Left renal cortex interstitium (tissue), 4 donors: Measurements from ENCODE around the gene TBC1D24. TPM values are rescaled to one million over a fixed set of nuclear protein-coding genes. Genes with fewer than 3 reads are reported as not detected.
"Not testable (repeated sequence)": the region's sequence is repeated elsewhere in the genome, so short reads cannot be mapped to it uniquely, and the experiment has no call there.

ENCODE experiments used
- DNase-seq, 4 donors: peaks; one replicate each; pipeline ENCODE4 v3.0.0-alpha.2; 2013; ENCODE audit warnings: low read depth in 4 of 4, low spot score in 2 of 4, missing footprints in 1 of 4
- polyA plus RNA-seq, 4 donors: library from polyadenylated mRNA; unstranded; fragments of 120-200 nt; gene quantifications; one replicate each; pipeline ENCODE4 v1.2.1, GENCODE V29; 2013; ENCODE audit not compliant: insufficient read length in 4 of 4

TBC1D24 gene
- polyA plus RNA-seq, 4 donors = 14.1 to 24.4 (median 19.6) TPM

DNA sequence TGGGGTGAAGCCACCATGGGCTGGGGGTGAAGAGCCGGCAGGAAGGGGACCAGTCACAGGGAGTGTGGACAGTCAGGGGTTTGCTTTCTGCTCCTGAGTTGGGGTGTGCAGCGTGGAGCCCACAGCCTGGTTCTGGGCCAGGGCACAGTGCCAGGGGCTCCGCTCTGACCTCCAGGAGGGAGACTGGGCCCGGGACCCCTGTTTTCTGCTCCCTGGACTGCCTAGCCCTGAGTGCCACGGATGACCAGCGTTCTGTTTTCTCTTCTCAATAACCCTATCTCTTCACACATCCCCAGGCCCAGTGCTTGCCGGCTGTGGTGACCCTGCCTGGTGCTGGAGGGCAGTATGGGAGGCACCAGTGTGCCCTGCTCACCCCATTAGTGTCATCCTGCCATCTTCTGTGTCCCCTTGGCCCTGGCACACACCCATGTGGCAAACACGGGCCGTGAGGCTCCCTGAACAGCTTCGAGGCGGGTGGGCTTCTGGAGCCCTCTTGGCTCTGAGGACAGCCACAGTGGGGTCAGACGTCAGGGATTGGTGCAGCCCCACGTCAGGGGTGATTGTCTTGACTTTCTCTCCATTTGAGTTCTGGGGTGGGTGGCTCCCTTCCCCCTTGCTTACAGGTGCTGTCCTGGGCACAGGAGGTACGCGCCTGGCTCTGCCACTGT lies 55.2 kb downstream of the TBC1D24 start:
- DNase-seq = no peak

DNA sequence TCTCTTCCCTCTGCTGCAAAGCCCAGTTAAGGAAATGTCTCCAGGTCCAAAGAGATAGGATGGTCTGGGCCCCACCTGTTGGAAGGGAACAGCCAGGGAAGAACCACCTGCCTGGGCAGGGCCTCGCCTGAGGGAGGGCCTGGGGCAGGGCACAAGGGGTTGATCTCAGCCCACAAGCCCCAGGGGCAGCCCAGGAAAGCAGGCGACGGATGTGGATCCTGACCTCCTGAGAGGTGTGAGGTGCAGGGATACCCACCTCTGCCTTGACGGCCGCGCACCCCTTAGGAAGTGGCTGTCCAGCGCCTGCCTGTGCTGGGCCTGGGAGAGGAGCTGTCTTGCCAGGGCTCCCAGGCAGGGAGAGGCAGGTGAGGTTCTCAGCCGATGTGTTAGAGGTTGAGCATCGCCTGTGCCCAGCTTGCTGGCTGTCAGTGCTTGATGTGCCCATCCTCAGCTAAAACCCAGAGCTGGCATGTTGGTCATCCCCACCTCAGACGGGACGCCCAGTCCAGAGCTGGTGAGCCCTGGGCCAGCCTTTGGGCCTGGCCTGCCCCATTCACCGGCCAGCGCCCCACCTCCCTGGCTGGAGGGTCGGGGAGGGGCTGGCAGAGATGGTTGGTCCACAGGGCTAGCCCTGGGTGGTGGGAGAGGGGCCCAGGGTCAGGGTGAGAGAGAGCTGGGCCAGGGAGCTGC lies 55.8 kb downstream of the TBC1D24 start:
- DNase-seq = no peak

DNA sequence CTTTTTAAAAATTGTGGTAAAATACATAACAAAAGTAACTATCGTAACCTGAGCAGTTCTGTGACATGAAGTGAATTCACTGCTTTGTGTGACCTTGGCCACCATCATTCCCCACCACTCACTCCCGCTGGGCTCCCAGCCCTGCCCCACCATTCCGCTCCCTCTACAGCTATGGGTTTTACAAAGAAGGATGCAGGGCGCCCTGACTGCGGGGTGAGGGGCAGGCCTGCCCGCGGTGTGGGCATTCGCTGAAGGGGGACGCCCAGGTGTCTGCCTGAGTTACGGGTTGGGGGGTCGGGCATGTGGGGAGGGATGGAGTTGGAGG lies 56.4 kb downstream of the TBC1D24 start, which contains the start of gene CEMP1:
Gene CEMP1 (minus strand): TSS at position 38 of the 325 bp plus-strand sequence. CDS start 335 bp downstream, outside the sequence.
- DNase-seq = no peak

DNA sequence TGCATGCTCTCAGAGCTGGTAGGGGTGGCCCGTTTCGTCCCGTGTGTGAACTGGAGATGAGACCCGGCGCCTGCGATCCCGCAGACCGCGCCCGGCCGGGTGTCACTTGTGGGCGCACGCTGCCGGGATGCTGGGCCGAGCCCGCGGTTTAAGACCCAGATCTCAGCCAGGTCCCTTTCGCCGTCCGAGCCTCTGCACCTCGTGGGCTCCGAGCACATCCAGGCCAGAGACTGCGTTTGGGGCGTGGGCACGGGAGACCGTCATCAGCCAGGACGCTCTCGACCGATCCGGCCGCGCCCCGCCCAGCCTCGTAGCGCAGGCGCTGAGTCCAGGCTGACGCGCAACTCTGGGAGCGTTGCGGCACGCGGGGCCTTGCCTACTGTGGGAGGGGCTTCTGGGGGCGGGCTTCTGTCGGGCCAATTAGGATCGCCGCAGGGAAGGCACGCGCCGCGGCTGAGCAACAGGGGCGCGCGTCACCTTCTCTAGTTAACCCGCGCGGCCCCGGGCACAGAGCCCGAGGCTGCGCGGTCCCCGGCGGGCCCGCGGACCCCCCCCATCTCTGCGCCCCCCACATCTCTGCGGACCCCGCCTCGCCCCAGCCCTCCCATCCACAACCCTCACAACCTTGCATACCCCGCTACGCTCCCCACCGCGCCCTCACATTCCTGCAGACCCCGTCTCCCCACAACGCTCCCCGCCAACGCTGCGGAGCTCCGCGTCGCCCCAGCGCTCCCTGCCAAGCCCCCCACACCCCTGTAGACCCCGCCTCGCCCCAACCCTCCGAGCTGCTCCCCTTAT lies 57.0 kb downstream of the TBC1D24 start:
- peak in 3 of 4 donors; percentile 90 to 94 (median 91) for DNase-seq

DNA sequence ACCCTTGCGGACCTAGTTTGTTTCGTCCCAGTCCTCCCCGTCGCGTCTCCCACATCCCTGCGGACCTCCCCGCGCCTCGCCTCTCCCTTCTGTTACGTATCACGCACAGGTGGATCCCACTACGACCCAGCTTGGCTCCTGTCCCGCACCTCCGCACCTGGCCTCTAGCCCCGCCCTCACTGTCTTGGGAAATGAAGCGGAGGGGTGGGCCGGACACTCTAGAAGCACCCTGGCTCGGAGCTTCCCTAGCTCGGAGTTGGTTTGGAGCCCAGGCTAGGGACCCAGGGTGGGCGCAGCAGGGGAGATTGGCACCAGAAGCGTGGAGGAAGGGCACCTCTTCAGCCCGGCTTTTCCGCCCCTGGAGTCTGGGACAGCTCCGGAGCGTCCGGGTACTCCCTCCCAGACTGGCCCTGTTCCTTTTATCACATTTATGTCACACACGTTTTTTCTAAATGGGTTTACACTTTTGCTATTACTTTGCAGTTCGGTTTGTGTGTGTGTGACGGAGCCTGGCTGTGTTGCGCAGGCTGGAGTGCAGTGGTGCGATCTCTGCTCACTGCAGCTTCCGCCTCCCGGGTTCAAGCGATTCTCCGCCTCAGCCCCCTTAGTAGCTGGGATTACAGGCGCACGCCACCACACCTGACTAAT lies 57.7 kb downstream of the TBC1D24 start:
- no peak for DNase-seq

DNA sequence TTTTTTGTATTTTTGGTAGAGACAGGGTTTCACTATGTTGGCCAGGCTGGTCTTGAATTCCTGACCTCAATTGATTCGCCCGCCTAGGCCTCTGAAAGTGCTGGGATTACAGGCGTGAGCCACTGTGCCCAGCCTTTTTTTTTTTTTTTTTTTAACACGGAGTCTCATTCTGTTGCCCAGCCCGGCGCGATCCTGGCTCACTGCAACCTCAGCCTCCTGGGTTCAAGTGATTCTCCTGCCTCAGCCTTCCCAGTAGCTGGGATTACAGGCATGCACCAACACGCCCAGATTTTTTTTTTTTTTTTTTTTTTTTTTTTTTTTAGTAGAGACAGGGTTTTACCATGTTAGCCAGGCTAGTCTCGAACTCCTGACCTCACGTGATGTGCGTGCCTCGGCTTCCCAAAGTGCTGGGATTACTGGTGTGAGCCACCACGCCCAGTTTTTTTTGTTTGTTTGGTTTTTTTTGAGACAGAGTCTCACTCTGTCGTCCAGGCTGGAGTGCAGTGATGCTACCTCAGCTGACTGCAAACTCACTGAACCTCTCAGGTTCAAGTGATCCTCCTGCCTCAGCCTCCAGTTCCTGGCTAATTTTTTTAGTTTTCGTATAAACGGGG lies 58.3 kb downstream of the TBC1D24 start:
- DNase-seq = not testable (repeated sequence)

DNA sequence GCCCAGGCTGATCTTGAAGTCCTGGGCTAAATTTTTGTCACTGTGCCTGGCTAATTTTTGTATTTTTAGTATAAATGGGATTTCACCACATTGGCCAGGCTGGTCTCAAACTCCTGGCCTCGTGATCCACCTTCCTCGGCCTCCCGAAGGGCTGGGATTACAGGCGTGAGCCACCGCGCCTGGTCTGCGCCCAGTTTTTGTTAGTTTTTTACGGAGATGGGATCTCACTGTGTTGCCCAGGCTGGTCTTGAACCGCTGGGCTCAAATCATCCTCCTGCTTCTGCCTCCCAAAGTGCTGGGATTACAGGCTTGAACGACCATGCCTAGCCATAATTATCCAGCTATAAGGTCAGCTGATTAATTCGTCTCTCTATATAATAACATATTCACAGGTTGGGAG lies 59.0 kb downstream of the TBC1D24 start:
- no peak for DNase-seq

DNA sequence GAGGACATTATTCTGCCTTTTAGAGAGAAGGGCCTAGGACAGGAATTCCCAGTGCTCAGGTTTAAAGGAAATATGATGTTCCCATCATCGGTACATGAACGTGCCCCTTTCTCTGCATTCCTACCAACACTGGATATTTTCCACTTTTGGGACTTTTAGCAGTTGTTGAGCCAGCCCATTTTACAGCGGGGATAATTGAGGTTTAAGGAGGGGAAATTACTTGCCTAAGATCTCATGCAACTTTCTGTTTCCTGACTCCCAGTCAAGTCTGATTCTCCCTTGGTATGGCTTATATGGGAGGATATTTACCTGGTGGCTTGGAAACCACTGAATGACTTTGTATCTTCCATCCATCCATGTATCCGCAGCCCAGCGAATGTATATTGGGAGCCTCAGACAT lies 59.4 kb downstream of the TBC1D24 start:
- DNase-seq = not testable (repeated sequence)

DNA sequence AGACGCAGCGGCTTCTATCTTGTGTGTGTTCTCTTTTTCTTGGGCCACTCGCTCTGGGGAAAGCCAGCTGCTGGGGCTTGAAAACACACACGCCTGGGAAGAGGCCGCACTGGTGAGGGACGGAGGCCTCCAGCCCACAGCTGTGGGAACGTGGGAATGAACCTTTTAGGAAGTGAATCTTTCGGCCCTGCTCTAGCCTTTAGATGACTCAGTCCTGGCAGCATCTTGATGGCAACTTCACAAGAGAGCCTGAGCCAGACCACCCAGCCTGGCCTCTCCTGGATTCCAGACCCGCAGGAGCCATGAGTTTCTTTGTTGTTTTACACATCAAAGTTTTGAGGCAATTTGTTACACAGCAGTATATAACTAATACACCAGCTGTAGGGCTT lies 60.7 kb downstream of the TBC1D24 start:
- no peak for DNase-seq

DNA sequence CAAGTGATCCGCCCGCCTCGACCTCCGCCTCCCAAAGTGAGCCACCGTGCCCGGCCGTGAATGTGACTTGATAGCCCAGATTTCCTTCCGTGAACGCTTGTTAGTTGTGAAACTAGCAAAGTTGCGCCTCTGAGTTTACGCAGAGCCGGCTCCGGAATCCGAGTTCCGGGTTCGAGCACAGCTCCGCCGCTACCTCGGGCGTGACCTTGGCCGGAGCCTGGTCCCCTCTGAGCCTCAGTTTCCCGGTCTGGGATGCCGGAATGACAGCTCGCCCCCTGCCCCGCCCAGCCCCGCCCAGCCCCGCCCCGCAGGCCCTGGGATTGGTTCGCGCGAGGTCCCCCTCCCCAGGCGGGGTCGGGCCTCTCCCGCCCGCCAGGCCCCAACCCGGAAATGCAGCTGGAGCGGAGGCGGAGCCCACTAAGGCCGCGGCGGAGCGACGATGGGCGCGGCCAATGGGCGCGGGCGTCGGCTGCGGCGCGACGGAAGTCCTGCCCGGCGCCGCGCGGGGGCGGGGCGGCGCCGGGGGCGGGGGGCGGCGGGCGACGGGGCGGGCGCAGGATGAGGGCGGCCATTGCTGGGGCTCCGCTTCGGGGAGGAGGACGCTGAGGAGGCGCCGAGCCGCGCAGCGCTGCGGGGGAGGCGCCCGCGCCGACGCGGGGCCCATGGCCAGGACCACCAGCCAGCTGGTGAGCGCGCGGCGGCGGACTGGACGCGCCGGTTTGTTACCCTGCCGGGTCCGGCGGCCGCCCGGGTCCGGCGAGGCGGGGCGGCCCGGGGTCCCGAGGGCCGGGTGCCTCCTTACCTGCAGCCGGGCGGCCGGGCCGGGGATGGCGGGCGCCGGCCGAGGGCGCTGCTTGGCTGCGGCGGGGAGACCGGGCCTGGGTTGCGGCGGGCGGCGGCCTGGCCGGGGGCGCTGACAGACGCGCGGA lies 62.8 kb downstream of the TBC1D24 start, which contains the start of gene PDPK1:
Gene PDPK1 (plus strand): TSS at position 571 of the 929 bp plus-strand sequence. CDS start 92 bp downstream, at position 663.
- DNase-seq = peak in 3 of 4 donors; percentile 83 to 92 (median 83)

DNA sequence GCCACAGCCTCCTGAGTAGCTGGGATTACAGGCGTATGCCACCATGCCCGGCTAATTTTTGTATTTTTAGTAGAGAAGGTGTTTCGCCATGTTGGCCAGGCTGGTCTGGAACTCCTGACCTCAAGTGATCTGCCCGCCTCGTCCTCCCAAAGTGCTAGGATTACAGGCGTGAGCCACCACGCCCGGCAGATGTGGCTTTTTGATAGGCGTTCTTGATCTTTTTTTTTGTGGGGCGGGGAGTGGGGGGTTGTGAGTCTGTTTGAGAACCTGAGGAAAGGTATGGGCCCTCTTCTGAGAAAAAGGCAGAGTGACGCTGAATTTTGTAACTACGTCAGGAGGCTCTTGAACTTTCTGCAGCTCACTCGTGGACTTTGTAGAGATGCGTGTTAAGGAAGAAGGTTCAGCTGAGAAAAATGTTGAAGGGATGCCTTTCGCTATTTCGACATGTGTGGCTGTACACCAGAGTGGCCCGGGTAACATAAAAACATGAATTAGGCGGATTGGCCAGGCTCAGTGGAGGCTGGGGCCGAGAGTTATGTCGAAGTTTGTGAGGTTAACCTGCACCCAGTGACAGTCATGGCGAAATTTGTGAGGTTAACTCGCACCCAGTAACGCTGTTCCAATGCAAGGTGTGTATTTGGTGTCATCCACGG lies 64.4 kb downstream of the TBC1D24 start:
- not testable (repeated sequence) for DNase-seq

DNA sequence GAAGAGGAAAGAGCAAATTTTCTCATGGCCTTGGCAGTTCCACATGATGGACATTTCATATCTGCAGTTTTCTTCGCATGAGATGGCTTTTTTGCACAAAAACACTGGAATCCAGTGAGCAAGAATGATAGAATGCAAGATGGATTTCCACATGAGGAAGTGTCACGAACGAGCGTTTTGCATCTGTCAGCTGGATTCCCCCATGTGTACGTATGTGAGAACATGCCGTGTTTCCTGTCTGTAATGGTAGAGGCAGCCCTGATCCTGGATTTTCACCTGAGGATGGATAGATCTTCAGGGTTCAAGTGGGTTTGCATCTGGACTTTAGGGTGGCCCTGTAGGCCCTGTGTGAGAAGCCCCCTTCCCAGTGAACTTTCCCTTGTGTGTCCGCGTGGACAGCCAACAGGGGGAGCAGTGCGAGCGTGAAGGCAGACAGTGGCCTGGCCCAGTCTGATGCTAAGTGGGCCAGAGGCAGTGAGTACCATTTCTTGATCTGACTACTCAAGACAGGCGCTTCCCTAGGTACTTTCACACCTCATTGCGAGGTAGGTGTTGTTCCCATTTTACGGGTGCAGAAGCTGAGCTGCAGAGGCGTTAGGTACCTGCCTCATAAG lies 65.0 kb downstream of the TBC1D24 start:
- not testable (repeated sequence) for DNase-seq

DNA sequence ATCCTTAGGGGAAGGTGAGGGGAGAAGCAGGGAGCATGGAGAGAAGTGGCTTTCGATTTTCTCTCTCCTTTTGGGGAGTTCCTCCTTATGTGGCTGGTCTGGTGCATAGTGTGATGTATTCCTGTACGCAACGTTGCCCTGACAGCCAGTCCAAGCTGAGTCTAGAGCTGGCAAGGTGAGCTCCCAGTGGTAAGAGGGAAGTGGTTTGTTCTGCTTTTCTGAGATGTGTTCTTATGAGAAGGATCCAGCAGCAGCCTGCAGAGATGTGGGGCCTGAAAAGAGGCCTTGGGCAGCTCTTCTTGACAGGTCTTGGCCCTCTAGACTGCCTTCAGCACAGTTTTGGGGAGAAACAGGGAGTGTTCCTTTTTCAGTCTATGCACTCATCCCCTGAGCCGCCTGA lies 66.0 kb downstream of the TBC1D24 start:
- not testable (repeated sequence) for DNase-seq

DNA sequence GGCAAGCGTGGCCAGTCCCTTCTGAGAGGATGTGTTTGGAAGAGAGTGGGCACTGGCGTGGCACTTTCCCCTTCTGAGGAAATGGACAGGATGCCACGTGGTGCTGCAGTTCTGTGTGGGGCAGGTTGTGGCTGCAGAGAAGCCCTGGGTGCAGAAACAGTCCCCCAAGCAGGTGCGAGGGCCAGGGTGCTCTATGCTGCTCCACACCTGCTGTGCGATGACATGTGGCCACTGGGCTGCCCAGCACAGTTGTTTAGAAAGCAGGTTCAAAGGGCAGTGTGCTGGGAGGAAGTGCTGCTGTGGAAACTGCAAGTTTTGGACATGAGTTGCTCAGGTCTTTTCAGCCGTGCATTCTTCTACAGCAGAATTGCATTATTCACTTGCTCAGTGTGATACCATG lies 66.5 kb downstream of the TBC1D24 start:
- not testable (repeated sequence) for DNase-seq

DNA sequence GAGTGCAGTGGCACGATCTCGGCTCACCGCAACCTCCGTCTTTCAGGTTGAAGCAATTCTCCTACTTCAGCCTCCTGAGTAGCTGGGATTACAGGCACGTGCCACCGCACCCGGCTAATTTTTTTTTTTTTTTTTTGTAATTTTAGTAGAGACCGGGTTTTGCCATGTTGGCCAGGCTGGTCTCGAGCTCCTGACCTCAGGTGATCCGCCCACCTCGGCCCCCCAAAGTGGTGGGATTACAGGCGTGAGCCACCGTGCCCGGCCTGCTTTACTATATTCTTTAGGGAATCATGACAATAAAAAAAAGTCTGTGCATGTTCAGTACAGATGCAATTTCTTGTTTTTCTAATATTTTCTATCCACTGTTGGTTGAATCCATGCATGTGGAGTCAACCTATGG lies 68.8 kb downstream of the TBC1D24 start:
- DNase-seq = not testable (repeated sequence)

DNA sequence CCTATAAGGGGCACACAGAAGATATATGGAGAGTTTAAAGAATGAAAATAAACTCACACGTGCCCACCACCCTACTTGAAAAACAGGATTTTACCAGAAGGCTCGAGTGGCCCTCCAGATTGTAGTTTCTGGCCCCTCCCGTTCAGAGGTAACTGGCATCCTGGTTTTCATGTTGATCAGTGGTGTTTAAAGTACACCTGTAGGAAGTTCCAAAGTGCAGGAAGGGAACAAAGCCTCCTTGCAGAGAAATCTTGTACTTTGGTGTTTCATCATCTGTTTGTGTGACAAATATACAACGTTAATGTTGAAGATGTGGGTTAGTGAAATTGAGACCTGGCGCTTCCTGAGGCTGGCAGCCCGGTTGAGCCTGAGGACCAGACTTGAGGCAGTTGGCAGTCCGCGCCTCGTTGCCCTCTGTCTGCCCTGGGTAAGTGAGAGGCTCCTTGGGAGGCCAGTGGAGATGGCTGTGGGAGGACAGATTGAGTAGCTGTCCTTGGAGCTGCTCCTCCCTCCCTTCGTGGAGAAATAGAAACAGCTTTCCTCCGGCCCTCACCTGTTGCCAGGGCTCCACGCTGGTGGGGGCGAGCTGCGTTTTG lies 75.5 kb downstream of the TBC1D24 start:
- DNase-seq = not testable (repeated sequence)

DNA sequence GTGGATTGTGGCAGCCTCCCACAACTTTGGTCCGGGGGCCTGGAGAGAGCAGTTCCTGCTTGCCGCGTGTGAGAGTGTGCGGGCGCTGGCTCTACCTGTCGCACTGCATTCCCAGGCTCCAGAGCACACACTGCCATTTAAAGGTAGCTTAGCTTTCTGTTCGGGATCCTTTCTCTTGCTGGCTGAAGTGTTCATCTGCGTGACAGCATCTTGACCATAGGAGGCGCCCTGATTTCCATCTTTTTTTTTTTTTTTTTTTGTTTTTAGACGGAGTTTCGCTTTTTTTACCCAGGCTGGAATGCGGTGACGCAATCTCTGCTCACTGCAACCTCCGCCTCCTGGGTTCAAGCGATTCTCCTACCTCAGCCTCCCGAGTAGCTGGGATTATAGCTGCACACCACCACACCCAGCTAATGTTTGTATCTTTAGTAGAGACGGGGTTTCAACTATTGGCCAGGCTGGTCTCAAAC lies 76.5 kb downstream of the TBC1D24 start:
- DNase-seq = not testable (repeated sequence)
